HAP-1 (cell line): ENCODE results near the gene LEMD2.

Experiments used
- DNase-seq, 2 experiments: peaks; one replicate each; pipeline ENCODE4 v3.0.0-alpha.2; 2016 to 2020; ENCODE audit warnings: low spot score in 2 of 2
- H3K27me3 ChIP-seq: fragments of 250-450 bp; sonication (Bioruptor Pico); 2 replicates; pipeline ENCODE4 v1.5.1; 2020; ENCODE audit warnings: low read depth, mild to moderate bottlenecking, moderate library complexity
- H3K36me3 ChIP-seq: fragments of 250-450 bp; sonication (Bioruptor Pico); replicated peaks from 2 replicates; pipeline ENCODE4 v1.5.1; 2020; ENCODE audit warnings: mild to moderate bottlenecking
- H3K4me1 ChIP-seq: fragments of 250-450 bp; sonication (Bioruptor Pico); 2 replicates; pipeline ENCODE4 v1.5.1; 2020; ENCODE audit warnings: mild to moderate bottlenecking
- H3K4me3 ChIP-seq: fragments of 250-450 bp; sonication (Bioruptor Pico); 2 replicates; pipeline ENCODE4 v1.5.1; 2020; ENCODE audit warnings: mild to moderate bottlenecking, moderate library complexity
- H3K9me3 ChIP-seq: fragments of 250-450 bp; sonication (Bioruptor Pico); 2 replicates; pipeline ENCODE4 v1.5.1; 2020; ENCODE audit warnings: mild to moderate bottlenecking, moderate library complexity
- in situ Hi-C: fragments of 300-500 bp; cut with MboI; formaldehyde crosslinking; loops from 3 replicates; pipeline ENCODE4 v1.14.3; 2020; ENCODE audit warnings: low sequenced_read_pairs, inconsistent platforms, mixed read lengths

LEMD2 gene

GRCh38 chr6:33733709-33734007 is 55.3 kb downstream of the LEMD2 start:
- H3K4me1 ChIP-seq, result no peaks in the 10 kb centered on the region
- no peak for DNase-seq
- H3K36me3 ChIP-seq, result no peaks in the 10 kb centered on the region
- H3K4me3 ChIP-seq, result no peak overlapping the region
- no peaks in the 10 kb centered on the region for H3K9me3 ChIP-seq
- no peaks in the 10 kb centered on the region for H3K27me3 ChIP-seq
- in situ Hi-C loops, result no loop called here

GRCh38 chr6:33732817-33733708 is 55.9 kb downstream of the LEMD2 start:
- Histone ChIP-seq H3K27me3 (no peaks in the 10 kb centered on the region), H3K9me3 (no peaks in the 10 kb centered on the region), H3K4me3 (no peak overlapping the region), H3K36me3 (no peaks in the 10 kb centered on the region), H3K4me1 (no peaks in the 10 kb centered on the region)
- in situ Hi-C loops, result no loop called here
- no peak for DNase-seq

- H3K4me1 ChIP-seq, result no peaks in the 10 kb centered on the region
- in situ Hi-C loops, result no loop called here
Observed at GRCh38 chr6:33732385-33732784, 56.5 kb downstream of the LEMD2 start.

GRCh38 chr6:33731751-33732282 is 57.1 kb downstream of the LEMD2 start:
- H3K4me3 ChIP-seq, result no peak overlapping the region
- no peaks in the 10 kb centered on the region for H3K4me1 ChIP-seq
- in situ Hi-C loops, result no loop called here
- no peaks in the 10 kb centered on the region for H3K9me3 ChIP-seq
- DNase-seq, result no peak
- H3K27me3 ChIP-seq, result no peaks in the 10 kb centered on the region
- no peaks in the 10 kb centered on the region for H3K36me3 ChIP-seq

More at GRCh38 chr6:33732385-33732784, 56.5 kb downstream of the LEMD2 start:
- H3K9me3 ChIP-seq, result no peaks in the 10 kb centered on the region
- no peak overlapping the region for H3K4me3 ChIP-seq
- no peaks in the 10 kb centered on the region for H3K36me3 ChIP-seq
- DNase-seq, result no peak
- H3K27me3 ChIP-seq, result no peaks in the 10 kb centered on the region

GRCh38 chr6:33731035-33731434 is 57.9 kb downstream of the LEMD2 start:
- no peak for DNase-seq
- no peaks in the 10 kb centered on the region for H3K27me3 ChIP-seq
- H3K36me3 ChIP-seq, result no peaks in the 10 kb centered on the region
- in situ Hi-C loops, result no loop called here
- H3K9me3 ChIP-seq, result no peaks in the 10 kb centered on the region
- H3K4me3 ChIP-seq, result no peak overlapping the region
- no peaks in the 10 kb centered on the region for H3K4me1 ChIP-seq

- H3K27me3 ChIP-seq, result peaks cover 2% of the 10 kb centered on the region; the same call in 1 of the 2 replicates
- no peaks in the 10 kb centered on the region for H3K9me3 ChIP-seq
- H3K36me3 ChIP-seq, result no peaks in the 10 kb centered on the region
- in situ Hi-C loops, result no loop called here
- H3K4me3 ChIP-seq, result no peak overlapping the region
- DNase-seq, result no peak
- H3K4me1 ChIP-seq, result no peaks in the 10 kb centered on the region
Observed at GRCh38 chr6:33730611-33731010, 58.3 kb downstream of the LEMD2 start.

- peaks cover 15% of the 10 kb centered on the region for H3K27me3 ChIP-seq
- H3K4me1 ChIP-seq, result no peaks in the 10 kb centered on the region
- H3K9me3 ChIP-seq, result no peaks in the 10 kb centered on the region
- no peaks in the 10 kb centered on the region for H3K36me3 ChIP-seq
- no peak for DNase-seq
- H3K4me3 ChIP-seq, result no peak overlapping the region
- in situ Hi-C loops, result no loop called here
Observed at GRCh38 chr6:33729059-33729458, 59.9 kb downstream of the LEMD2 start.

- no peaks in the 10 kb centered on the region for H3K36me3 ChIP-seq
- no peaks in the 10 kb centered on the region for H3K9me3 ChIP-seq
- no peaks in the 10 kb centered on the region for H3K4me1 ChIP-seq
- no peak overlapping the region for H3K4me3 ChIP-seq
- peaks cover 20% of the 10 kb centered on the region for H3K27me3 ChIP-seq
- no peak for DNase-seq
- in situ Hi-C loops, result no loop called here
Observed at GRCh38 chr6:33728438-33728837, 60.5 kb downstream of the LEMD2 start.

GRCh38 chr6:33727932-33728331 is 61.0 kb downstream of the LEMD2 start:
- H3K9me3 ChIP-seq, result no peaks in the 10 kb centered on the region
- no peaks in the 10 kb centered on the region for H3K4me1 ChIP-seq
- no peak overlapping the region for H3K4me3 ChIP-seq
- in situ Hi-C loops, result no loop called here
- H3K36me3 ChIP-seq, result no peaks in the 10 kb centered on the region
- peaks cover 25% of the 10 kb centered on the region for H3K27me3 ChIP-seq
- no peak for DNase-seq

GRCh38 chr6:33727126-33727525 is 61.8 kb downstream of the LEMD2 start:
- H3K4me3 ChIP-seq, result no peak overlapping the region
- peaks cover 33% of the 10 kb centered on the region for H3K27me3 ChIP-seq
- no peaks in the 10 kb centered on the region for H3K4me1 ChIP-seq
- no peaks in the 10 kb centered on the region for H3K9me3 ChIP-seq
- no peaks in the 10 kb centered on the region for H3K36me3 ChIP-seq
- DNase-seq, result no peak
- in situ Hi-C loops, result no loop called here

GRCh38 chr6:33726696-33727095 is 62.2 kb downstream of the LEMD2 start:
- H3K27me3 ChIP-seq, result peaks cover 38% of the 10 kb centered on the region
- no peaks in the 10 kb centered on the region for H3K36me3 ChIP-seq
- H3K4me3 ChIP-seq, result no peak overlapping the region
- H3K9me3 ChIP-seq, result no peaks in the 10 kb centered on the region
- H3K4me1 ChIP-seq, result no peaks in the 10 kb centered on the region
- no peak for DNase-seq
- in situ Hi-C loops, result no loop called here

- no peaks in the 10 kb centered on the region for H3K4me1 ChIP-seq
- H3K9me3 ChIP-seq, result no peaks in the 10 kb centered on the region
- DNase-seq, result no peak
- H3K4me3 ChIP-seq, result no peak overlapping the region
- in situ Hi-C loops, result no loop called here
- no peaks in the 10 kb centered on the region for H3K36me3 ChIP-seq
- peaks cover 42% of the 10 kb centered on the region for H3K27me3 ChIP-seq
Observed at GRCh38 chr6:33725891-33726673, 62.8 kb downstream of the LEMD2 start.

GRCh38 chr6:33725222-33725621 is 63.7 kb downstream of the LEMD2 start:
- Histone ChIP-seq H3K4me3 (no peak overlapping the region), H3K4me1 (no peaks in the 10 kb centered on the region), H3K9me3 (no peaks in the 10 kb centered on the region), H3K36me3 (no peaks in the 10 kb centered on the region), H3K27me3 (peaks cover 47% of the 10 kb centered on the region)
- DNase-seq, result no peak
- in situ Hi-C loops, result no loop called here
